A549 (cell line): ENCODE results near the gene RHOF. TPM values are rescaled to one million over a fixed set of nuclear protein-coding genes. Genes with fewer than 3 reads are reported as not detected.

Source experiments
- ATAC-seq, 2 experiments: fragments of 200-7000 bp in 1 of 2; fragments of >200 bp in 1 of 2; cut with Nextera tagmentation in 1 of 2; cut with Tn5 transposase in 1 of 2; 3 replicates each; pipeline versions ENCODE4 v1.8.0 to v1.9.1; 2018 to 2020; ENCODE audit warnings: mild to moderate bottlenecking in 1 of 2, moderate library complexity in 1 of 2
- CTCF ChIA-PET: fragments of 300-600 bp; sonication (Branson Sonifier 250); formaldehyde crosslinking; extraction: SDS; loops from one replicate; lab custom pipeline; 2021; ENCODE audit warnings: antibody characterized with exemption, inconsistent platforms; lab: Yijun Ruan, JAX
- POLR2A ChIA-PET: fragments of 350-600 bp; formaldehyde crosslinking; extraction: SDS; loops from one replicate; lab custom pipeline; 2021; ENCODE audit warnings: antibody characterized with exemption, inconsistent platforms; lab: Yijun Ruan, JAX
- DNase-seq, 2 experiments: peaks; one replicate each; pipeline versions ENCODE4 v3.0.0 to v3.0.0-alpha.2; 2011 to 2016; ENCODE audit warnings: low read depth in 1 of 2, low spot score in 1 of 2
- FAIRE-seq: peaks from 2 replicates; lab custom pipeline; 2011; peaks lifted over from hg19 to GRCh38; lab: Jason Lieb, UNC
- H3K27ac ChIP-seq, 2 experiments: fragments of >200 bp; sonication (Bioruptor Twin); formaldehyde crosslinking; 3 replicates each; pipeline ENCODE4 v1.5.1; 2016 to 2017
- H3K4me1 ChIP-seq: fragments of >200 bp; sonication (Bioruptor Twin); formaldehyde crosslinking; 3 replicates; pipeline ENCODE4 v1.6.1; 2016
- H3K4me2 ChIP-seq: fragments of >200 bp; sonication (Bioruptor Twin); formaldehyde crosslinking; 3 replicates; pipeline ENCODE4 v1.6.1; 2016
- H3K4me3 ChIP-seq: fragments of >200 bp; sonication (Bioruptor Twin); formaldehyde crosslinking; 3 replicates; pipeline ENCODE4 v1.5.1; 2016
- H3K9me3 ChIP-seq: fragments of >200 bp; sonication (Bioruptor Twin); formaldehyde crosslinking; 3 replicates; pipeline ENCODE4 v1.6.1; 2016
- ATOH8 ChIP-seq: fragments of 250-450 bp; sonication (Bioruptor Pico); IDR thresholded peaks from 2 replicates; pipeline ENCODE4 v1.5.0; 2020; ENCODE audit warnings: low read depth, mild to moderate bottlenecking, moderate library complexity
- BHLHE40 ChIP-seq: IDR thresholded peaks from 2 replicates; pipeline ENCODE4 v1.6.1; 2012; ENCODE audit warnings: low read depth, low read length, inconsistent platforms
- CBX8 ChIP-seq: fragments of 200-600 bp; sonication (generic); IDR thresholded peaks from 2 replicates; pipeline ENCODE4 v1.6.1; 2016
- CHD2 ChIP-seq: fragments of 150-350 bp; IDR thresholded peaks from 2 replicates; pipeline ENCODE4 v1.6.1; 2014; ENCODE audit warnings: low read length; ENCODE audit not compliant: partially characterized antibody
- CHD4 ChIP-seq: fragments of 200-600 bp; sonication (generic); IDR thresholded peaks from 2 replicates; pipeline ENCODE4 v1.6.1; 2016; ENCODE audit warnings: antibody characterized with exemption, mild to moderate bottlenecking, borderline replicate concordance
- CTCF ChIP-seq: fragments of >200 bp; sonication (Bioruptor Twin); formaldehyde crosslinking; IDR thresholded peaks from 3 replicates; pipeline ENCODE4 v1.5.1; 2016
- EHF ChIP-seq: fragments of 250-450 bp; sonication (Bioruptor Pico); IDR thresholded peaks from 2 replicates; pipeline ENCODE4 v1.5.0; 2020; ENCODE audit warnings: mild to moderate bottlenecking
- GATA3 ChIP-seq: IDR thresholded peaks from 2 replicates; pipeline ENCODE4 v1.6.1; 2012; ENCODE audit warnings: borderline replicate concordance
- HDAC2 ChIP-seq: fragments of 200-600 bp; sonication (generic); IDR thresholded peaks from 2 replicates; pipeline ENCODE4 v1.6.1; 2016
- HOXA7 ChIP-seq: fragments of 250-450 bp; sonication (Bioruptor Pico); IDR thresholded peaks from 2 replicates; pipeline ENCODE4 v1.5.0; 2020; ENCODE audit warnings: mild to moderate bottlenecking, moderate library complexity
- JUNB ChIP-seq: fragments of >200 bp; sonication (Bioruptor Twin); formaldehyde crosslinking; IDR thresholded peaks from 2 replicates; pipeline ENCODE4 v1.6.1; 2016
- KDM1A ChIP-seq: fragments of 200-600 bp; sonication (generic); IDR thresholded peaks from 2 replicates; pipeline ENCODE4 v1.6.1; 2016; ENCODE audit warnings: low read depth, mild to moderate bottlenecking
- MAFK ChIP-seq: fragments of 450-650 bp; IDR thresholded peaks from 2 replicates; pipeline ENCODE4 v1.6.1; 2014; ENCODE audit not compliant: partially characterized antibody
- MAX ChIP-seq: IDR thresholded peaks from 2 replicates; pipeline ENCODE4 v1.6.1; 2012
- MAZ ChIP-seq: fragments of 150-350 bp; IDR thresholded peaks from 2 replicates; pipeline ENCODE4 v1.6.1; 2014; ENCODE audit warnings: antibody characterized with exemption, low read depth, low read length, borderline replicate concordance
- NPAS2 ChIP-seq: fragments of 250-450 bp; sonication (Bioruptor Pico); IDR thresholded peaks from 2 replicates; pipeline ENCODE4 v1.8.0; 2022; ENCODE audit warnings: mild to moderate bottlenecking, moderate library complexity, borderline replicate concordance
- NR3C1 ChIP-seq: fragments of >200 bp; sonication (Bioruptor Twin); formaldehyde crosslinking; IDR thresholded peaks from 3 replicates; pipeline ENCODE4 v1.6.1; 2017
- PBX3 ChIP-seq: IDR thresholded peaks from 2 replicates; pipeline ENCODE4 v1.6.1; 2012
- RFX5 ChIP-seq: fragments of 450-650 bp; IDR thresholded peaks from 2 replicates; pipeline ENCODE4 v1.7.1; 2014; ENCODE audit warnings: antibody characterized with exemption, mild to moderate bottlenecking, moderate library complexity
- RNF2 ChIP-seq: fragments of 200-600 bp; sonication (generic); IDR thresholded peaks from 2 replicates; pipeline ENCODE4 v1.6.1; 2016; ENCODE audit warnings: low read depth, mild to moderate bottlenecking, antibody characterized with exemption, moderate library complexity, borderline replicate concordance
- ZC3H11A ChIP-seq: fragments of 450-650 bp; IDR thresholded peaks from 2 replicates; pipeline ENCODE4 v1.6.1; 2014; ENCODE audit warnings: antibody characterized with exemption, mild to moderate bottlenecking
- ZNF302 ChIP-seq: fragments of 250-450 bp; sonication (Bioruptor Pico); IDR thresholded peaks from 2 replicates; pipeline ENCODE4 v1.9.0; 2021; ENCODE audit warnings: inconsistent platforms, mild to moderate bottlenecking, moderate library complexity
- WGBS: methylation state at CpG from one replicate; pipeline ENCODE4 v1.1.6; 2017; ENCODE audit errors: missing lambda C conversion rate; 5-methylcytosine and 5-hydroxymethylcytosine counted together
- polyA plus RNA-seq, 4 experiments: library from polyadenylated mRNA; depleted of rRNA in 3 of 4; stranded (reverse); fragments of >200 nt; fragmentation: RNase III in 1 of 4; extraction: RNeasy Plus Mini Kit Qiagen cat#74134 plus additional on column Dnase treatment in 1 of 4; gene quantifications; 2 replicates in 3 of 4; 3 replicates in 1 of 4; pipeline ENCODE4 v1.2.3, GENCODE V29; 2011 to 2017
- TF ChIP-seq, protein P1 (sequence below): fragments of 250-450 bp; sonication (Bioruptor Pico); IDR thresholded peaks from 2 replicates; pipeline ENCODE4 v1.5.0; 2021; ENCODE audit warnings: mild to moderate bottlenecking, moderate library complexity, borderline replicate concordance

RHOF gene
- polyA plus RNA-seq, 2 of the 4 experiments (the other 2 are of a cell fraction) = 47.1 to 52.3 TPM

DNA sequence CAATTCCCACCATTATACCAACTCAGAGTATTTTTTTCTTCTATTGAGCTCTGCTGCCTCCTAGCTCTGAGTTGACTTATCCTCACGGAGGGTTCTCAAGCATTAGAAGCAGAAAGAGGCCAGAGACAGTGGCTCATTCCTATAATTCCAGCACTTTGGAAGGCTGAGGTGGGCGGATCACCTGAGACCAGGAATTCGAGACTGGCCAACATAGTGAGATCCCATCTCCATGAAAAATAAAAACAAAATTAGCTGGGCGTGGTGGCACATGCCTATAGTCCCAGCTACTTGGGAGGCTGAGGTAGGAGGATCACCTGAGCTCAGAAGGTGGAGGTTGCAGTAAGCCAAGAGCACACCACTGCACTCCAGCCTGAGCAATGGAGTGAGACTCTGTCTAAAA, 44.2 kb upstream of the RHOF start:
- TF ChIP-seq JUNB (no peak), CHD4 (no peak), ZNF302 (CRISPR knock-in tag) (no peak), HDAC2 (no peak), MAZ (no peak), RNF2 (no peak), PBX3 (no peak), RFX5 (no peak), CBX8 (no peak), BHLHE40 (no peak), NR3C1 (no peak)
- Histone ChIP-seq H3K4me2 (no peak overlapping the region), H3K27ac (no peak overlapping the region), H3K9me3 (no peaks in the 10 kb centered on the region), H3K4me1 (no peaks in the 10 kb centered on the region), H3K4me3 (no peak overlapping the region)
- WGBS = 59% methylated on average over 4 of the region's 4 CpGs
- ChIA-PET POLR2A (no interaction called here), CTCF (interaction anchor here (0.9 to 72.2 kb wide), 10 partner anchors 10 to 285 kb away, joined by 3 to 2657 read pairs (median 4); partner anchors contain the start of genes PSMD9, RHOF and SETD1B)
- ATAC-seq (no peak), FAIRE-seq (no peak), DNase-seq (no peak)

DNA sequence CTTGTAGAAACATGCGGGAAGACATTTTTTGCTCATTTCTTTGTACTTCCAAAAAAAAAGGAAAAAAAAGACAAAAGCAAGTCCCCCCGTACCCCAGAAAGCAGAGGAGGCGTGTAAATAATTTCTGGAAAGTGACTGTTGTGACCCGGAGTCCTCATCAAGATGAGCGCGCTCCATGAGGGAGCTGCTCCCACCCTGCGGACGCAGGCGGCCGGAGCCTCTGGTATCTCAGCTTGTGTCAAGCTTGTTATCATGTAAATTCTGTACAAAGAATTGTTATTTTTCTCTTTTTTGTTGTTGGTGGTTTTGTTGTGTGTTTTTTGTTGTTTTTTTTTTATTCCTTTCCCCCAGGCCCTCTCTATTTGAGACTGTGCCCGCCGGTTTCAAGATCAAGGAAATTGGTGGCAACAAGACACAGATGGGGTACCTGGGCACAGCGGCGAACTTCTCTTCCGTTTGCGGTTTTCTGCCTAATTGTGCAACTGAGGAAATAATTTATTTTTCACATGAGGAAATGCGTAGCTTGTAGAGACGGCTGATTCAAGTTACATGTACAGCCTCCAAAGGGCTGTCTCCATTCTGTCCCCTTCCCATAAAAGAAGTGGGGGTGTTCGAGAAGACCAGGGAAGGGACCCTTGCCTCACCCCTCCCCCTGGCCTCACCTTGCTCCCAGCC, 38.2 kb upstream of the RHOF start:
- POLR2A ChIA-PET = no interaction called here

More for the DNA sequence above, 38.2 kb upstream of the RHOF start:
- no peak for ATAC-seq
- TF ChIP-seq ZNF302 (CRISPR knock-in tag) = no peak
- no peak for TF ChIP-seq ATOH8 (CRISPR knock-in tag)
- no peak for TF ChIP-seq RFX5
- TF ChIP-seq NR3C1 = no peak
- TF ChIP-seq CTCF = no peak
- no peak for TF ChIP-seq MAFK
- TF ChIP-seq CBX8 = no peak
- TF ChIP-seq ZC3H11A = no peak
- TF ChIP-seq CHD2 = no peak
- no peak for TF ChIP-seq MAZ
- TF ChIP-seq NPAS2 (CRISPR knock-in tag) = no peak
- TF ChIP-seq GATA3 = no peak
- TF ChIP-seq MAX = no peak
- TF ChIP-seq EHF = no peak
- no peak for TF ChIP-seq HOXA7 (CRISPR knock-in tag)
- TF ChIP-seq KDM1A = no peak
- TF ChIP-seq, protein P1, sequence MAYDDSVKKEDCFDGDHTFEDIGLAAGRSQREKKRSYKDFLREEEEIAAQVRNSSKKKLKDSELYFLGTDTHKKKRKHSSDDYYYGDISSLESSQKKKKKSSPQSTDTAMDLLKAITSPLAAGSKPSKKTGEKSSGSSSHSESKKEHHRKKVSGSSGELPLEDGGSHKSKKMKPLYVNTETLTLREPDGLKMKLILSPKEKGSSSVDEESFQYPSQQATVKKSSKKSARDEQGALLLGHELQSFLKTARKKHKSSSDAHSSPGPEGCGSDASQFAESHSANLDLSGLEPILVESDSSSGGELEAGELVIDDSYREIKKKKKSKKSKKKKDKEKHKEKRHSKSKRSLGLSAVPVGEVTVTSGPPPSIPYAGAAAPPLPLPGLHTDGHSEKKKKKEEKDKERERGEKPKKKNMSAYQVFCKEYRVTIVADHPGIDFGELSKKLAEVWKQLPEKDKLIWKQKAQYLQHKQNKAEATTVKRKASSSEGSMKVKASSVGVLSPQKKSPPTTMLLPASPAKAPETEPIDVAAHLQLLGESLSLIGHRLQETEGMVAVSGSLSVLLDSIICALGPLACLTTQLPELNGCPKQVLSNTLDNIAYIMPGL (CRISPR knock-in tag) = no peak
- H3K9me3 ChIP-seq = no peaks in the 10 kb centered on the region
- no peak overlapping the region for H3K27ac ChIP-seq
- no peaks in the 10 kb centered on the region for H3K4me1 ChIP-seq
- no peak overlapping the region for H3K4me2 ChIP-seq
- CTCF ChIA-PET = interaction anchor here (0.6 to 72.2 kb wide), 2 partner anchors 13 to 46 kb away, joined by 3 to 2657 read pairs; partner anchors contain the start of genes RHOF and SETD1B
- no peak overlapping the region for H3K4me3 ChIP-seq
- DNase-seq = no peak
- FAIRE-seq = no peak
- WGBS = 94% methylated on average over 19 of the region's 19 CpGs
